ENCODE results near the gene C4BPA.

GRCh38 chr1:207077470-207078377 lies 26.3 kb upstream of the C4BPA start:
- no peak for TF ChIP-seq EP300 (IDR thresholded peaks at IDR 0.05)
- no peak for TF ChIP-seq POLR2A (IDR thresholded peaks at IDR 0.05; ENCODE audit: low read depth)

Data from esophagus muscularis mucosa (tissue), 2 donors.